ENCODE results near the gene ACO2.
"Not testable (repeated sequence)": the region's sequence is repeated elsewhere in the genome, so short reads cannot be mapped to it uniquely, and the experiment has no call there.

Gene ACO2

GRCh38 chr22:41468381-41469217, at the start of gene ACO2, which contains the start of gene PHF5A:
TSS of gene ACO2 (plus strand) at chr22:41469117. CDS start at chr22:41469147, 30 bp downstream.
TSS of gene PHF5A (minus strand) at chr22:41468692. CDS start at chr22:41468653, 39 bp downstream.
- peak within 1 kb of the TSS; percentile 77 for H3K4me3 ChIP-seq (ENCODE audit: low read length)
- TF ChIP-seq ZNF274 (IDR thresholded peaks at IDR 0.05; ENCODE audit: low read depth, low read length) = no peak

- TF ChIP-seq ZNF274 (IDR thresholded peaks at IDR 0.05; ENCODE audit: low read depth, low read length) = no peak
Observed at GRCh38 chr22:41425660-41426365, 43.1 kb upstream of the ACO2 start.

GRCh38 chr22:41429232-41429950, 39.5 kb upstream of the ACO2 start:
- no peak for TF ChIP-seq ZNF274 (IDR thresholded peaks at IDR 0.05; ENCODE audit: low read depth, low read length)
- H3K4me3 ChIP-seq (ENCODE audit: low read length) = no peak overlapping the region

More at GRCh38 chr22:41425660-41426365, 43.1 kb upstream of the ACO2 start:
- no peak overlapping the region for H3K4me3 ChIP-seq (ENCODE audit: low read length)

- no peak for TF ChIP-seq ZNF274 (IDR thresholded peaks at IDR 0.05; ENCODE audit: low read depth, low read length)
- no peak overlapping the region for H3K4me3 ChIP-seq (ENCODE audit: low read length)
Observed at GRCh38 chr22:41429951-41430332, 39.0 kb upstream of the ACO2 start.

- TF ChIP-seq ZNF274 (IDR thresholded peaks at IDR 0.05; ENCODE audit: low read depth, low read length) = no peak
- no peak overlapping the region for H3K4me3 ChIP-seq (ENCODE audit: low read length)
Observed at GRCh38 chr22:41431656-41432055, 37.3 kb upstream of the ACO2 start.

GRCh38 chr22:41433480-41433879, 35.4 kb upstream of the ACO2 start:
- H3K4me3 ChIP-seq (ENCODE audit: low read length) = not testable (repeated sequence)

- H3K4me3 ChIP-seq (ENCODE audit: low read length) = not testable (repeated sequence)
Observed at GRCh38 chr22:41434361-41435003, 34.4 kb upstream of the ACO2 start.

GRCh38 chr22:41435560-41435959, 33.4 kb upstream of the ACO2 start:
- H3K4me3 ChIP-seq (ENCODE audit: low read length) = no peak overlapping the region
- TF ChIP-seq ZNF274 (IDR thresholded peaks at IDR 0.05; ENCODE audit: low read depth, low read length) = no peak

GRCh38 chr22:41436322-41437113, 32.4 kb upstream of the ACO2 start:
- no peak overlapping the region for H3K4me3 ChIP-seq (ENCODE audit: low read length)
- TF ChIP-seq ZNF274 (IDR thresholded peaks at IDR 0.05; ENCODE audit: low read depth, low read length) = no peak

- TF ChIP-seq ZNF274 (IDR thresholded peaks at IDR 0.05; ENCODE audit: low read depth, low read length) = no peak
- no peak overlapping the region for H3K4me3 ChIP-seq (ENCODE audit: low read length)
Observed at GRCh38 chr22:41437198-41437597, 31.7 kb upstream of the ACO2 start.

- H3K4me3 ChIP-seq (ENCODE audit: low read length) = not testable (repeated sequence)
Observed at GRCh38 chr22:41440511-41440910, 28.4 kb upstream of the ACO2 start.

GRCh38 chr22:41442240-41442792, 26.6 kb upstream of the ACO2 start:
- no peak overlapping the region for H3K4me3 ChIP-seq (ENCODE audit: low read length)
- TF ChIP-seq ZNF274 (IDR thresholded peaks at IDR 0.05; ENCODE audit: low read depth, low read length) = no peak

Measured in GM08714 (cell line).